Retina (tissue), 1 donor: ENCODE data around the gene GGCX.
A peak's percentile ranks its signal among the peaks of the same experiment; 100 is the strongest.
"Not testable (repeated sequence)": the region's sequence is repeated elsewhere in the genome, so short reads cannot be mapped to it uniquely, and the experiment has no call there.

Experiments
- DNase-seq: peaks from one replicate; pipeline ENCODE4 v3.0.0-alpha.2; 2016

The GGCX gene

DNA sequence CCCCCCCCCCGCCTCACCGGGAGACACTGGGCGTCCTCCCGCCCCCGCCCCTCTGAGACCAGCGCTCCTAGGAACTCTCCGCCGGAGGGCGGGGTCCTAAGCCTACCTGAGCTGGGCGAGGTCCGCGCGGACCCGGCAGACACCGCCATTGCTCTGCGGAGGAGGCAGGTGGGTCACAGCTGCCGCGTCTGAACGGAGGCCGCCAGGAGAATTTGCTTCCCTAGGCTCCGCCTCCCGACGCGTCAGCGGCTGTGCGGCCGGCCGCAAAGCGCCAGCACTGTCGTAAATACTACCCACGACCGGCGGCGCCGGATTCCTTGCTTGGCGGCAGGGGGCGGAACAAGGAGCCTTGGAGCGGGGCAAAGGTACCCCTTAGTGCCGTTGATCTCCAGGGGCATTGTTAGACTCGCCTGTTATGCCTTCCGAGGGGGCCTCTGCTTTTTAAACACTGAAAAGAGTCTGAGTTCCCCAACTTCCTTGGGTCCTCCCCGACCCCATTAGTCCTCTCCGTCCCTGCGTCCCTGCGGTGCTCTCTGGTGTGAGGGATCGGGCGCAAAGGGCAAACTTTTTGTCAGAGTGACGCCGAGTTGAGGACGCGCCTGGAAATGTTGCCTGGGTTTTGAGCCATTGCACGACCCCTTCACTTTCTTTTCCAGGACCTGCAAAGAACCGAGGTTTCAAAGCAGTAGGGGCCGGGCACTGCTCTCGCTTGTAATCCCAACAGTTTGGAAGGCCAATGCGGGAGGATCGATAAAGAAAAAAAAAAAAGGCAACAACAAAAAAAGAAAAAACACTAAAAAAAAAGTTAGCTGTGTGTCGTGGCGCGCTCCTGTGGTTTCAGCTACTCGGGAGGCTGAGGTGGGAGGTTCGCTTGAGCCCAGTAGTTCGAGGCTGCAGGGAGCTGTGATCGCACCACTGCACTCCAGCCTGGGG, at the start of gene GGCX:
Gene GGCX, minus strand, starts transcription at position 214 of the 933 bp plus-strand sequence. Its CDS starts 65 bp downstream, at position 149.
- DNase-seq: peak; percentile 97

DNA sequence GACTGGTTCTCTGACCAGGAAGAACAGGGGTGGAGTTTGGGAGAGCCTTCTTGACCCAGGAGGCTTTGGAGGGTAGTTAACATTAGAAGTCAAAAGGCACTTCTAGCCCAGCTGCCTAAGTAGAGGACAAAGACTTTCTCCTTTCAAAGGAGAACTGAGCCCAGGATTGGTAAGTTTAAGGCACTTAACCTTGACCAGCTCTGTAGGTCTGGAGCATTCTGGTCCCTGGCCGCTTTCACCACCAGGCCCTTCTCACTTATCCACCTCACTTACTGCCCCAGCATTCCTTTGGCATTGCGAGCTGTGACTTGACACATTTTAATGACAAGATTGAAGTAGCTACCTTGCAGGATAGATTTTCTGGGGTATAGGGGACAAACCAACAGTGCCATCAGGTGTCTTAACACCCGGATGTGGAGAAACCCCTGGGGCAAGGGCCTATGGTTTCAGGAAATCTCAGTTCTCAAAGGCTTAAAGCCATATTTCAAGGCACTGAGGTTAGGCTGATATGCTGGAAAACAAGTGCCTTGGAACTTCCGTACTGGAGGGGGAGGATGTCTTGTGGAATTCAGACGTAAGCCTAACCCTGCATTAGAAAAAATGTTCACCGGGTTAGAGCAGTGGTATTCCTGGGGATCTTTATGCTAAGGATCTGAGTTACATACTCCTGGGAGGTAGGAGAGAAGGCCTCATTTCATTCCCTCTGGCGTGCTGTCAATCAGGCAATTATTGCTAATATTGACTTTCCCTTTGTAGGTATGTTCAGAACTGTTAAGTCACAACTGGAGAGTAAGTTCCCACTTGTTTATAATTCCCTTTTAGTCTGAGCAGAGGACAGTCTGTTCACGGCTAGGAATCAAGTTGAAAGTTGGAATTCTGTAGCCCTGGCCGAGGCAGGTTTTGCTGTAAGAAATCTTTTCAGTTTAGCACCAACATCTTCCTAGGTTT, 46.2 kb upstream of the GGCX start:
- no peak for DNase-seq

DNA sequence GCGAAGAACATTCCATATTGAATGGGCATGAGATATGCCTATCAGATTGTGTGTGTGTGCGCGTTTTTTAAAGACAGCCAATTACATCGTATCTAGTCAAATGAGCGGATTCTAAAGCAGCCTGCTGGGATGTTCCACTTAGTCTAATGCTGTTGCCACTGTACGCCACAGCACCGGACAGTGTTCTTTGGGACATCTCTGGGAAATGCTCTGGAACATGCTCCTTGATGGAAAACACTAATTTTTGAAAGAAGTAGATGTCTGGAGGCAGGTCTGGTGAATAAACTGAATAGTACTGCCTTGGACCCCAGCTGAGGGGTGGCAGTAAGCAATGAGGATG, 44.8 kb upstream of the GGCX start:
- no peak for DNase-seq

DNA sequence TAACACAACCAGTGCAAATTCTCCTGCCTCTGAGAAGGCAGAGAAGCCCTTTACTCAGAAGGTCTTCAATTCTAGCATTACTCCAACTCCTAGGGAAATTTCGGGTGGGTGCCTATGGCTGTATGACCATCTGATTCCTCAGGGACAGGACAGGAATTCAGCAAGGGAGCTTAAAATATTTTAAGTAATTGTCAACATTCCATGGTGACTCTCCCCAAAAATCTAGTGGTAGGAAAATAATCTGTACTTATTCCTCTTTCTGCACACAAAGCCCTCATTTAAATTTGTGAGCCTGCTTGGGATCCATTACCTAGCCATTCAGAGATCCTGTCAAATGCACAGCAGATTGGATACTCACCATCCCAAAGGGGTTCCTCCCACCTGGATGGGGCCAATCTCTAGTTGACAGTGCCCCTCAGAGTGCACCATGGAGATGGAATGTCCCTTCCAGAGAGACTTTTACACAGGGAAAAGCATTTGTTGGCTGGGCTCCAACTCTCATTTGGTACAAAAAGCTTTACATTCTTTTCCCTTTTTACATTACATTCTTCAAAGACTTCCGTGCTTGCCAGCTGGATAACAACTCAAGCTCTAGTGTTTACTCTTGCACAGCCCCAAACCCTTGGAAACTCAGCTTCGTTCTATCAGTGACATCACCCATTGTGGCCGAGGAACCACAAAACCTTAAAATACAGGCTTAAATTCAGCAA, 44.3 kb upstream of the GGCX start:
- no peak for DNase-seq

DNA sequence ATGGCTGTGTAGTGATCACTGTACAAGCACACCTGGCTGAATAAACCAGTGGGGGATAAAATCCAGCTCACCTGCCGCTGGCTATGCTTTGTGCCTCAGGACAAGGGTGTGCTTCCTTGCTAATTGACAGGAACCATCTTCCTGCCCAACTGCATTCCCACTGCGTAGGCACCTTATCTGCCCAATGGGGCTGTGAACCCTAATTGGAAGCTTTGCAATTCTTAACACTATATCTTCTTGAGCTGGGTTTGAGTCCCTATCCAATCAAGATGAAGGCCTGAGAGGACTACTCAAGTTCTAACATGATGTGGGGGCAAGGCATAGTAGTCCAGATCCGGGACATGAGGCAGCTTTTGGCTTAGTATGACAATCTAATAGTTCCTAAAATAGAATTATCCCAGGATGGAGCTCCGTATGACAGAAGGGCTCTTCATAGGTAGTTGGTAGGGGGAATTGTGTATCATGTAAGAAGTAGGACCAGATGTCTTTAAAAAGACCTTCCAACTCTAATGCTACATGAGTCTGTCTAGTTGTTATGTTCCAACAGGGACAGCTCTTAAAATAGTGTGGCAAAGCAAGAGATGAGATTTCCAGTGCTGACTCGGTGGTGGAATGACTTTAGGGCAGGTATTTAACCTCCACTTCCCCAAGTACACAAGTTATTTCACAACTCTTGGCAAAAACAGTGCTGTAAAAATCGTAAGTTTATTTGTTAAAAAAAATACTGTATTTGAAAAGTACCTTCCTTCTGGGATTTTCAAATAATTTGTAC, 43.5 kb upstream of the GGCX start:
- no peak for DNase-seq

DNA sequence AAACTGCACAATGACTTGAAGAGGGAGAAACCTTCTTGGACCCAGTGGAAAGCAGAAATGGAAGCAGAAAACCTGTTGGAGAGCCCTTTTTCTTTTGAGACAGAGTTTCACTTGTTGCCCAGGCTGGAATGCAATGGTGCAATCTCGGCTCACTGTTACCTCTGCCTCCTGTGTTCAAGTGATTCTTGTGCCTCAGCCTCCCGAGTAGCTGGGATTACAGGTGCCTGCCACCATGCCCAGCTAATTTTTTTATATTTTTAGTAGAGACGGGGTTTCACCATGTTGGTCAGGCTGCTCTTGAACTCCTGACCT, 42.8 kb upstream of the GGCX start:
- not testable (repeated sequence) for DNase-seq

DNA sequence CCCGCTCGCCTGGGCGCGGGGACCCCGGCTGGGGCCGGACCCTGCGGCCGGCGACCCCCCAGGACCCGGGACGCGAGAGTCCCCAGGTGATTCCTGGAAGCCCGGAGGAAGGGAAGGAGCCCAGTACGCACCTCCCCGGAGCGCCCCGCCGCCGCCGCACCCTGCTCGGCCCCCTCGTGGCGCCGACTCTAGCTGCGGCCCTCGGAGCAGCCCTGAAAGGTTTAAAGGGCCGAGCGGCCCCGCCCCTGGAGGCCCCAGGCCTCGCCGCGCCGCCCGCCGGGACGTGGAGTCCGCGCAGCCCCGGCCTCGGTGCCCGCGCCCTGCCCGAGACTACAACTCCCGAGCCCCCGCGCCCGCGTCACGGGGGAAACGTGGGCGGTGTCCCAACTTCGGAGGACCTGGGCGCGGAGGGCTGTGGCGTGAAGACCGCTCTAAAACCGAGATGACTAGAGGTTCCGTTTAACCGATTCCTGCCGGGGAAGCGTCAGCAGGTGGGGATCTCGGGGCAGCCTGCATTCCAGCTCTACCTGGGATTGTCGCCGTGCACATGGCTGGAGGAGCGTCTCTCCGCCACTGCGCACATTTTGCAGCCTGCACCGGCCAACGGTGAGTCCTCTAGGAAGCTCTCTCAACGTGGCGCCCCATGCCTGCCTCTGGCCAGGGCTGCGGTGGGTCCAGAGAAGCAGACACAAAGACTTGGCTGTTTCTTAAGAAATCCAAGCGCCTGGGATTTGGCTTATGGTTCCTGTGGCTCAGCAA, 41.4 kb upstream of the GGCX start, which contains the start of gene TMEM150A:
Gene TMEM150A, minus strand, starts transcription at position 223 of the 759 bp plus-strand sequence. CDS start 750 bp downstream, outside the sequence.
- DNase-seq: peak; percentile 92

DNA sequence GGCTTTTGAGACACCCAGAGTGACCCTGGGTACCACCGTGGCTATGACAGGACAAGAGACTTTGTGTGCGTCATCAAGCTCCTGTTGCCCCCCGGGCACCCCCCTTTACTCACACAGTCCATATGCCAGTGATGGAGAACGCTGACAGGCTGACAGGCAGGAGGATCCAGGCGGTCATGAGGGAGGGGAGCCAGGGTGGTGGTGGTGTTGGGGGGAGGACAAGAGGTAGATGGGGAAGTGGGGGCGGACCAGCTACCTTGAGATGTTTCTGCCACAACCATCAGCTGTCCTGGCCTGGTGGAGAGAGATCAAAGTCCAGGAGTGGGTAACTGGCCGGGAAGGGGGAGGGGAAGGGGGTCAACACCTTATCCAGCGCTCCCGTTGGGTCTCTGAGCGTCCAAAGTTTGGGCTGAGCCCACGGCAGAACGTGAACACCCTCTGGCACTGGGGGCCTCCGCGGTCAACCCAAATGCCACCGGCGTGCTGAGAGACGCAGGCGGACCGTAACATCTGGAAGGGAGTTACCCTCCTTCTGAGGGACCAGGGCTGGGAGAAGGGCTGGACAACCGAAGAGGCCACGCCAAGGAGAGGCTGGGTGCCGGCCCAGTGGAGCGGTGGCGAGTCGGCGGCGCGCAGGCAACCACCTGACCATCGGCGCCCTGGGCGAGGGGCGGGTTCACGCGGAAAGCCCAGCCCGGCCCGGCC, 40.6 kb upstream of the GGCX start:
- no peak for DNase-seq

DNA sequence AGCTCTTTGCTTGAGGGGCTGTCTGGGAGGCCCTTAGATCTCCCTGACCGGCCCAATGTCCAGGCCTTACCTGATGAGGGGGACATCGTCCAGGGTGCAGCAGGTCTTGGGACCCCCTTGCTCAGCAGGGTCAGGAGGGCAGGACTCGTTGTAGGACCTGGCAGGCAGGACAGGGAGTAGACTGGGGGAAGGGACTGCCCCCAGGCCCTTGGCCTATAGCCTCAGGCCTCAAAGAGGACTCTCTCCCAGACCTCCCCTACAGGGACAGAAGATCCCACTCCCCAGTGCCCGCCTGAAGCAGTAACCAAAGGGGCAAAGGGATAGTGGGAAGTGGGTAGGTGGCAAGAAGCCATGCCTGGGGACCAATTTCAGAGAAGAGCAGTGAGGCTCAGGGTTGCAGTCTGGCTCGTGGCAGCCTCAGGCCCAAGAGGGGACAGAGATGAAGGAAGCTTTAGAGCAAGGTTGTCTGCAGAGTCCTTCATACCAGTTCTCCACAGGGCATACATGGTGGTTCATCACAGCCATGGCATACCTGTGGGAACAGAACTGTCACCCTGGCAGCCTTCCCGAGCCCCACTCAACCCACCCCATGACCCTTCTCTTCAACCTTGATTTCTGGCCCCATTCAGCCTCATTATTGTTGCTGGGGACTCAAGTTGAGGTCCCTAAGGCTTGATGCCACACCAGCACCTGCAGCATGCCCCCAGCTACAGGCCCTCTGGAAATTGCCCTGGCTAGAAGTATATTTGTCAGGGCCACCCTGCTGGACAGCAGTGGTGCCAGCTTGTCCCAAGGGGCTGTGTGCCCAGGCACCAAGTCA, 39.9 kb upstream of the GGCX start:
- no peak for DNase-seq

DNA sequence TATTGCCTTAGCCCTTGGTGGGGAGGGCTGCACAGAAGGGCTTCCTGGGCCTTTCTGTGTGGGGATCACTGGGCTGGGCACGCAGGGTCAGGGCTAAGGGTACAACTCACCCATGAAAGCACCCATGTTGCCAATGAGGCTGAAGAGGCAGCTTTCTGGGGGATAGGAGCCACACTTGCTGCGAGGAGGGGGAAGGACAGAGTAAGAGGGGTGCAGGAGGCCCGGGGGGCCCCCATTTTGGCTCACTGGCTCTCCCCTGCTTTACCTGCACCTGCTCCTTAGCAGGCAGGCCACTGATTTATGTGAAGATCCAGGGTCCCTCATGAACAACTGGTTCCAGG, 38.9 kb upstream of the GGCX start:
- no peak for DNase-seq

DNA sequence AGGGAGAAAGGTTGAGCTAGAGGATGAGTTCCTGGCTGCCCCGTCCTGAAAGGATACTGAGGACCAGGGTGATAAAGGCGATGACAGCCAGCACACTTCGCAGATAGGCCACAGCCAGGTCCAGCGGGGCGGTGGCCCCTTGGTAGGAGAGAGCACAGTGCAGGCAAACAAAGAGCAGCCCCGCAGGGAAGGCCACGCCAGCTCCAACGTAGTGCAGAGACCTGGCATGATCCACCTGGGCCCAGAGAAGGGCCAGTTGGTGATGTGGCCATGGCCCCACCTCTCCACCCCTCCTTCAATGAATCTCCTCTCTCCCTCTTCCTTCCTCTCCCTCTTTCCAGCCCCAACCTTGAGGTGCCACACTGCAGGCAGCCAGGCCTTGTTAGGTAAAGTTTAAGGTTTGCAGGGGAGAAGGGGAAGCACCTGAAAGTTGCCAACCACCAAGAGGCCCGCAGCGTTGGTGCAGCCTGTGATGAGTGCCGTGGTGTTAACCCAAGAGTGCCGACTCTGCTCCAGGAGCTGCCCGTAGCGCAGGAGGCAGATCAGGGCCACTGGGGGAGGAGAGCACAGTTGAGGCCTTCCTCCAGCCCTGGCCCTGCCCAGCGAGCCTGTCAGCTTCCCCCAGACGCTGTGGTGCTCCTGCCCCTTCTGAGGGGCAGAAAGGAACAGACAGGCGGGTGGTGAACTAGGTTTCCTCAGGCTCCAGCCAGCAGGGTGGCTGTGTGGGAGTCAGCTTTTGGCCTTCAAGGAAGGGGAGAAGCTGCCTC, 38.4 kb upstream of the GGCX start:
- DNase-seq: no peak

DNA sequence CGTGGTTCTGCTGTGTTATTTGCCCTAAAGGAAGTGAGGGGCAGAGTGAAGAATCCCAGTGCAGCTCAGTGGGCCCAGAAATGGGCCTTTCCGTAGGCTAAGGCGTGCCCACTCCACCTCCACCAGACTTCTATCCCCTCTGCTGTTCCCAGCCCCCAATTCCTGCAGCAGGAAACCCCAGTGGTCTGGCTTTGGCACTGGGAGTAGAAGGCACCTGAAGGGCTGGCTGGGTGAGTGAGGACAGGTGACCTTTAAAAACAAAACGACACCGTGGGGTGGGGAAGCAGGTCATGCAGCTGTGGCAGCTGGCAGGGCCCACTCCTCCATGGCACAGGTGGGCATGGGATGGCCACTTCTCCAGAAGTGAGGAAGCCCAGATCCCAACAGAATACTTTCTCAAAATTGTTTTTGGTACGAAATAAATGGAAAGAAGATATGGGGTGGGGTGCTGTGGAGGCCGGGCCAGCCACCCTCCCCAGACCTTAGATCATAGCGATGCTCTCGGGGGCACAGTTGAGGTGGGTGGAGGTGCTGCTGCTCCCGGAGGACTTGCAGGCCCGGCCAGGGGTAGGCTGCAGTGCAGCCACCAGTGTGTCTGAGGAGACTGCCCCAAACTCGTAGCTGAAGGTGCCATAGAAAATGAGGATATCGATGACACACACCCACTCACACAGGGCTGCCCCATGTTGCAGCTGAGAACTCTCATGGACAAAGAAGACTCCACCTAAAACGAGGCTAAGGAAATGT, 37.5 kb upstream of the GGCX start:
- no peak for DNase-seq

DNA sequence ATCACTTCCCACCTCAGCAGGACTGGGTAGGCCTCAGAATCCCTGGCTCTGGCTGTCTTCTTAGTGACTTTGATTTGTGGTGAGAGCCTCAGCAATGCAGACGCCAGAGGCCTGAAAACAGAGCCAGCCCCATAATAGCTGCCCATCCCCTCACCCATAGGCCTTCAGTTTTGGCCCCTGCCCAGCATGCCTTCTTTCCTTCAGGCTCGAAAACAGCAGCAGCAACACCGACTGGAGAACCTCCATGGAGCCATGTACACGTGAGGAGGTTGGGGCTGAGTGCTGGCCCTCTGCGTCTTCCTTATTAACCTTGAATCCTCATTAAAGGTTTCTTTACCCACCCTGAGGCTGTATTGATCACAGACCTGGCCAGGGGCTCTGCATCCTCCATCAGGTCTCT, 35.9 kb upstream of the GGCX start:
- DNase-seq: no peak

DNA sequence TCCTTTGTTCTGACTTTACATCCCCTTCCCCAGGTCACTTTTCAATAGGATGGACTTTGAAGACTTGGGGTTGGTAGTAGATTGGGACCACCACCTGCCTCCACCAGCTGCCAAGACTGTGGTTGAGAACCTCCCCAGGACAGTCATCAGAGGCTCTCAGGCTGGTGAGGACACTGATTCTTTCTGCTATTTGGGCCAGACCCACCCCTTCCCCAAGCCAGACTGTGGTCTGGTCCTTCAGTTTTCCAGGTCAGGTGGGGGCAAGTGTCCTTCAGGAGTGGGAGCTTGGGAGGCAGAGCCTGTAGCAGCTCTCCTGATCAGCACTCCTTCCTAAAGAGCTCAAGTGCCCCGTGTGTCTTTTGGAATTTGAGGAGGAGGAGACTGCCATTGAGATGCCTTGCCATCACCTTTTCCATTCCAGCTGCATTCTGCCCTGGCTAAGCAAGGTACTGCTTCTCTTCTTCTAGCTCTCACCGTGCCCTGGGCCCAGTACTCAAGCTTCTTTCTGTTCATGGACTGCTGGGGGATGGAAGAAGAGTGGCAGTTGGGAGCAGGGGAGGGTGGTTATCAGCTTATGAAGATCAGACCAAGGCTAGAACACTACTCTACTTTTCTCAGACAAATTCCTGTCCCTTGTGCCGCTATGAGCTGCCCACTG, 35.3 kb upstream of the GGCX start:
- no peak for DNase-seq

DNA sequence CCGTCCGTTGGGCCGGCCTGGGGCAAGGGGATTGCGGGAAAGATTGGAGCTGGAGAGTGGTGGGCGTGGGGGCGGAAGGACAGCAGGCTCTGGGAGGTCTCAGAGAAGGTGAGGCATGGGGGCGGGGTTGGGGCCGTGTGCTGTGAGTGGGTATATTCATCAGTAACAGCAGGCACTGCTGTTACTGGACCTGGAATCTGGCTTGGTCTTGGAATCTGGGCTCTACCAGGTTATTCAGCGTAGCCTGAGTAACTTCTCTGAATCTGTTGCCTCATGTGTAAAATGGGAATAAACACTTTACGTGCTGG, 34.7 kb upstream of the GGCX start:
- DNase-seq: no peak

DNA sequence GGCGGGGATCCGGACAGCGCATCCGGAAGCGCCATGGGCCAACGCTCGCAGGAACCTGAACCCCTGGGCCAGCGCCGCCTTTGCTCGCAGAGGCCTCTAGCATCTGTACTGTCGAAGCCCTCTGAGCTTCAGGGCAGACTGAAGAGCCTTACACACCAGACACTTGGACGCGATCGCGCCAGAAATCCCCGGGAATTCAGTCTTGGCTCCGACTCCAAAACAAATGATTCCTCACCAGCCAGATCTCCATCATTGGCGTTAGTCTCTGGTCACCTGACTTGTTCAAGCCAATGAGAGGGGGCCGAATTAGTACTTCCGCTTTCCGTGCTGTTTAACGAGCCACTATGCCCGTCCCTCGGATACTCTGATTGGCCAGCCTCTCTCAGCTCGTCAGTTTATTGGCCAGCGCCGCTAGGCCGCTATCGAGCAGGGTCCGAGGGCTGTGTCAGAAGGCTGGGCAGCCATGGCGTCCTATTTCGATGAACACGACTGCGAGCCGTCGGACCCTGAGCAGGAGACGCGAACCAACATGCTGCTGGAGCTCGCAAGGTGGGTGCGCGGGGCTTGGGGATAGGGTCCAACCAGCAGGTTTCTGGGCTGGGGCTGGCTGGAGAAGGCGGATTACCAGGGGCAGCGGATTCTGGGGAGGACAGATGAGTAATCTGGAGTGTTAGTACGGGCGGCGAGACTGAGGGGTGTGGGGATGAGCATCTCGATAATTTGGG, 34.2 kb upstream of the GGCX start, which contains the start of gene RNF181:
Gene RNF181, plus strand, starts transcription at position 445 of the 725 bp plus-strand sequence. Its CDS starts 19 bp downstream, at position 464.
- peak; percentile 94 for DNase-seq

DNA sequence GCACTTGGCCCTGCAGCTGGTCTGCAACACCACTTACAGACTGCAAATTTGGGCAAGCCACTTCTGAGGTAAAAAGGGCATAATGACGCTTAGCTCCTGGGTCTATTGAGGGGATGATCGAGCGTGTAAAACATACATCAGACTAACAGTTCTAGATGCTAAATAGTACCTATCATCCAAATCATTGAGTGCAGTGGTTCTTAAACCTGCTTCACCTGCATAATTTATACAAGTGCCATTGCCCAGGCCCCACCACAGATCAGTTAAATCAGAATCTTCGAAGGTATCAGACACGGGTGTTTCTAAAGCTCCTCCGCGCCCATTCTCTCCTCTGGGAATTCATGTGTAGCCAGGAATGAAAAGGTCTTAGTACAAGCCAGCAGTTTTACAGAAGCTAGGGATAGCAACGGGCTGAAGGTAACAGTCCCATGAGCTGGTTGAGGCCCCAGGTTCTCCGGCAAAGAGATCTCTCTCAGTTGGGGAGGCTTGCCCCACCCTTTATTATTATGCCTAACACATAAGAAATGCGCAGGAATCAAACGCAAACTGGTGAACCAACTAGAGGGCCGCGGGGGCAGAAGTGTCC, 33.5 kb upstream of the GGCX start:
- no peak for DNase-seq
